GM18951 (cell line): ENCODE measurements around the gene ZNF646.
A peak's percentile ranks its signal among the peaks of the same experiment; 100 is the strongest.

Source experiments
- POLR2A ChIP-seq: IDR thresholded peaks from 4 replicates; pipeline ENCODE4 v1.6.1; 2011; ENCODE audit warnings: mild to moderate bottlenecking; ENCODE audit not compliant: insufficient read length, insufficient read depth; ENCODE audit errors: extremely low read depth
- in situ Hi-C: fragments of 300-500 bp; cut with MboI; formaldehyde crosslinking; loops from one replicate; pipeline ENCODE4 v1.12.0; 2022; ENCODE audit warnings: low sequenced_read_pairs, mixed read lengths, inconsistent platforms; ENCODE audit not compliant: unreplicated experiment

The ZNF646 gene

GRCh38 chr16:31073970-31074813 is at the start of gene ZNF646, which contains the start of gene ZNF668:
Gene ZNF646 (plus strand): TSS chr16:31074422. CDS start chr16:31076325, 1,903 bp downstream.
Gene ZNF668 (minus strand): TSS chr16:31074240. CDS start chr16:31064459, 9,781 bp downstream.
- TF ChIP-seq POLR2A, result peak; percentile 81
- in situ Hi-C loops, result no loop called here

- TF ChIP-seq POLR2A, result no peak
- in situ Hi-C loops, result no loop called here
Measured at GRCh38 chr16:31025339-31025738, 48.9 kb upstream of the ZNF646 start.

GRCh38 chr16:31029272-31029671 is 45.0 kb upstream of the ZNF646 start:
- in situ Hi-C loops, result no loop called here
- TF ChIP-seq POLR2A, result no peak

- no peak for TF ChIP-seq POLR2A
- in situ Hi-C loops, result no loop called here
Measured at GRCh38 chr16:31031276-31031675, 42.9 kb upstream of the ZNF646 start.

- peak; percentile 56 for TF ChIP-seq POLR2A
- in situ Hi-C loops, result no loop called here
Measured at GRCh38 chr16:31032736-31033708, 41.2 kb upstream of the ZNF646 start, which contains the start of gene STX4. Gene STX4 (plus strand): TSS chr16:31033558. CDS start chr16:31033806, 248 bp downstream.

GRCh38 chr16:31033709-31034492 is 40.3 kb upstream of the ZNF646 start:
- peak; percentile 37 for TF ChIP-seq POLR2A
- in situ Hi-C loops, result no loop called here

- no peak for TF ChIP-seq POLR2A
Measured at GRCh38 chr16:31036691-31037090, 37.5 kb upstream of the ZNF646 start.

GRCh38 chr16:31038993-31039392 is 35.2 kb upstream of the ZNF646 start:
- in situ Hi-C loops, result no loop called here
- no peak for TF ChIP-seq POLR2A

More at GRCh38 chr16:31036691-31037090, 37.5 kb upstream of the ZNF646 start:
- in situ Hi-C loops, result no loop called here

GRCh38 chr16:31042866-31043265 is 31.4 kb upstream of the ZNF646 start:
- in situ Hi-C loops, result no loop called here
- TF ChIP-seq POLR2A, result no peak

GRCh38 chr16:31043352-31043751 is 30.9 kb upstream of the ZNF646 start:
- in situ Hi-C loops, result no loop called here

GRCh38 chr16:31043898-31044481 is 30.2 kb upstream of the ZNF646 start:
- TF ChIP-seq POLR2A, result no peak
- in situ Hi-C loops, result no loop called here

More at GRCh38 chr16:31043352-31043751, 30.9 kb upstream of the ZNF646 start:
- TF ChIP-seq POLR2A, result no peak
